ENCODE data around the gene HSBP1. TPM values are rescaled to one million over a fixed set of nuclear protein-coding genes. Genes with fewer than 3 reads are reported as not detected.

HSBP1 gene
- total and polyA plus RNA-seq, 2 of the 8 experiments (the other 6 are each of a cell fraction or from before 2014, with no cell fraction given) = 78.4 to 219 TPM

- Histone ChIP-seq H4K5ac (ENCODE audit: insufficient read length, low read depth, low read length) (peak overlapping the region; percentile 90), H3K27ac (ENCODE audit: low read depth, low read length) (peak overlapping the region; percentile 94; the same call in 1 of the 2 replicates), H2BK120ac (replicated peaks; ENCODE audit: low read depth, low read length) (peak overlapping the region; percentile 92), H3K4me3 (ENCODE audit: extremely low read depth in 1 of 4, insufficient read depth in 2 of 4, low read depth in 3 of 4, low read length in 4 of 4) (no peak overlapping the region), H3K4me1 (replicated peaks in 1 of 4; ENCODE audit: control insufficient read depth in 3 of 4, insufficient read depth in 4 of 4, low read length in 3 of 4) (peaks cover 15 to 34% (median 23%) of the 10 kb centered on the region in 4 experiments), H3K27me3 (replicated peaks in 1 of 4; ENCODE audit: control insufficient read depth in 3 of 4, extremely low read depth in 1 of 4, insufficient read depth in 3 of 4, low read length in 3 of 4) (no peaks in the 10 kb centered on the region), H4K8ac (ENCODE audit: extremely low read depth, insufficient read depth, low read length) (no peak overlapping the region), H3K9me3 (ENCODE audit: insufficient read depth in 2 of 2, low read depth in 1 of 2, low read length in 1 of 2) (no peaks in the 10 kb centered on the region), H2BK20ac (ENCODE audit: low read length) (no peak overlapping the region; the same call in none of the 2 replicates), H4K91ac (replicated peaks; ENCODE audit: insufficient read length, low read length) (peak overlapping the region; percentile 86), H3K14ac (ENCODE audit: insufficient read length) (no peak overlapping the region), H2AK5ac (ENCODE audit: low read depth, low read length) (no peak overlapping the region), H3K4me2 (ENCODE audit: insufficient read depth in 1 of 2, low read depth in 2 of 2, low read length in 2 of 2) (peak overlapping the region in 1 of 2 experiments; percentile 42; a peak in 2 of 4 replicates), H3K18ac (ENCODE audit: extremely low read depth, low read length) (peak overlapping the region; percentile 11; the same call in 1 of the 2 replicates), H2BK15ac (ENCODE audit: low read length) (no peak overlapping the region), H2BK5ac (ENCODE audit: low read depth, low read length) (peak overlapping the region; percentile 90; the same call in 1 of the 2 replicates), H3K23me2 (ENCODE audit: low read depth, low read length) (no peaks in the 10 kb centered on the region), H3K4ac (replicated peaks; ENCODE audit: insufficient read length, low read depth, low read length) (no peak overlapping the region), H2AFZ (ENCODE audit: low read length) (no peak overlapping the region), H3K9ac (replicated peaks in 1 of 4; ENCODE audit: extremely low read depth in 1 of 4, low read depth in 3 of 4, low read length in 3 of 4) (no peak overlapping the region), H4K20me1 (replicated peaks in 1 of 2; ENCODE audit: control insufficient read depth in 1 of 2, insufficient read depth in 2 of 2, low read length in 2 of 2) (no peaks in the 10 kb centered on the region), H3K79me1 (ENCODE audit: low read depth, low read length) (no peaks in the 10 kb centered on the region), H2BK12ac (ENCODE audit: low read depth, low read length) (no peak overlapping the region; the same call in 1 of the 2 replicates), H3K79me2 (ENCODE audit: control insufficient read depth in 1 of 2, insufficient read depth in 2 of 2, low read length in 2 of 2) (no peaks in the 10 kb centered on the region), H3K36me3 (ENCODE audit: control insufficient read depth in 2 of 4, insufficient read depth in 4 of 4, low read length in 3 of 4) (no peaks in the 10 kb centered on the region), H3K23ac (ENCODE audit: insufficient read length) (no peak overlapping the region), H3K56ac (replicated peaks; ENCODE audit: insufficient read length, low read depth, low read length) (peak overlapping the region; percentile 4)
- POLR2A ChIA-PET (ENCODE audit: partially characterized antibody) = interaction anchor here (0.6 to 5.9 kb wide), 11 partner anchors 9 to 57 kb away, joined by 3 to 54 read pairs (median 6); partner anchors contain the start of gene MLYCD
- FAIRE-seq = peak; percentile 76
- CTCF ChIA-PET (ENCODE audit: partially characterized antibody) = interaction anchor here (0.5 to 4.2 kb wide), 12 partner anchors 9 to 1086 kb away, joined by 3 to 34 read pairs (median 4); no protein-coding TSS in a partner anchor
- no peak for DNase-seq (ENCODE audit: low read depth in 1 of 2, low spot score in 2 of 2)
- WGBS, 2 experiments (ENCODE audit: extremely low coverage in 1 of 2, insufficient coverage in 1 of 2, insufficient read length in 1 of 2, insufficient replicate concordance in 2 of 2, low coverage in 1 of 2, low lambda C conversion rate in 2 of 2, missing lambda C conversion rate in 1 of 2) = 20% methylated on average over 7 of the region's 7 CpGs; no CpG with 5 or more reads in 1 of the 2 experiments
- TF ChIP-seq JUN (IDR thresholded peaks at IDR 0.05; ENCODE audit: low read depth, low read length) = no peak
- TF ChIP-seq BCL11A (IDR thresholded peaks at IDR 0.05; ENCODE audit: low read depth in 2 of 2, low read length in 2 of 2) = no peak
- TF ChIP-seq RAD21 (IDR thresholded peaks at IDR 0.05 in 1 of 2, conservative IDR thresholded peaks at IDR 0.05 in 1 of 2; ENCODE audit: low read depth in 2 of 2, low read length in 2 of 2) = no peak
- TF ChIP-seq GTF2F1 (IDR thresholded peaks at IDR 0.05; ENCODE audit: borderline replicate concordance, low read depth, low read length) = no peak
- no peak for TF ChIP-seq EGR1 (IDR thresholded peaks at IDR 0.05; ENCODE audit: borderline replicate concordance, low read depth, low read length)
- no peak for TF ChIP-seq SP4 (IDR thresholded peaks at IDR 0.05; ENCODE audit: low read length)
- no peak for TF ChIP-seq SRF (IDR thresholded peaks at IDR 0.05; ENCODE audit: low read depth, low read length)
- no peak for TF ChIP-seq CHD1 (IDR thresholded peaks at IDR 0.05; ENCODE audit: low read depth, low read length)
- TF ChIP-seq BRCA1 (IDR thresholded peaks at IDR 0.05; ENCODE audit: low read depth, low read length) = no peak
- no peak for TF ChIP-seq ATF3 (IDR thresholded peaks at IDR 0.05; ENCODE audit: insufficient read depth, low read depth, low read length)
- TF ChIP-seq HDAC6 (IDR thresholded peaks at IDR 0.05; ENCODE audit: low read depth, low read length) = no peak
- no peak for TF ChIP-seq TAF7 (optimal IDR thresholded peaks at IDR 0.05; ENCODE audit: borderline replicate concordance, low read depth, low read length)
- TF ChIP-seq TAF1 (IDR thresholded peaks at IDR 0.05; ENCODE audit: low read depth, low read length) = no peak
- TF ChIP-seq TCF12 (IDR thresholded peaks at IDR 0.05; ENCODE audit: low read depth, low read length) = no peak
Measured at GRCh38 chr16:83842291-83842690, 34.5 kb downstream of the HSBP1 start.

Data from H1 (cell line).